Mucosa of stomach (tissue), 1 donor: ENCODE results near the gene KCNJ12.
"Not testable (repeated sequence)": the region's sequence is repeated elsewhere in the genome, so short reads cannot be mapped to it uniquely, and the experiment has no call there.

Source experiments
- H3K27me3 ChIP-seq: one replicate; pipeline ENCODE4 v1.7.0; 2013; ENCODE audit warnings: mild to moderate bottlenecking, low read length; ENCODE audit not compliant: control insufficient read depth, insufficient read depth
- H3K36me3 ChIP-seq: one replicate; pipeline ENCODE4 v1.7.0; 2013; ENCODE audit warnings: low read length; ENCODE audit not compliant: control insufficient read depth, insufficient read depth
- H3K4me1 ChIP-seq: one replicate; pipeline ENCODE4 v1.7.0; 2013; ENCODE audit warnings: mild to moderate bottlenecking, low read length; ENCODE audit not compliant: control insufficient read depth, insufficient read depth
- H3K4me3 ChIP-seq: one replicate; pipeline ENCODE4 v1.7.0; 2013; ENCODE audit warnings: low read length
- H3K9ac ChIP-seq: one replicate; pipeline ENCODE4 v1.7.0; 2013; ENCODE audit warnings: mild to moderate bottlenecking, low read length, moderate library complexity
- H3K9me3 ChIP-seq: one replicate; pipeline ENCODE4 v1.7.0; 2013; ENCODE audit warnings: mild to moderate bottlenecking, low read length, moderate library complexity; ENCODE audit not compliant: control insufficient read depth
- donor health status: Pancreatic carcinoma.

The KCNJ12 gene

GRCh38 chr17:21399474-21400186, 23.5 kb downstream of the KCNJ12 start:
- H3K36me3 ChIP-seq: no peaks in the 10 kb centered on the region
- H3K9ac ChIP-seq: no peak overlapping the region
- H3K9me3 ChIP-seq: no peaks in the 10 kb centered on the region
- H3K27me3 ChIP-seq: no peaks in the 10 kb centered on the region
- no peaks in the 10 kb centered on the region for H3K4me1 ChIP-seq
- no peak overlapping the region for H3K4me3 ChIP-seq

- H3K9ac ChIP-seq, H3K4me3 ChIP-seq: not testable (repeated sequence)
Observed at GRCh38 chr17:21400187-21400569, 24.0 kb downstream of the KCNJ12 start.

GRCh38 chr17:21400816-21401593, 24.8 kb downstream of the KCNJ12 start:
- Histone ChIP-seq H3K9me3 (no peaks in the 10 kb centered on the region), H3K4me3 (no peak overlapping the region), H3K4me1 (no peaks in the 10 kb centered on the region), H3K9ac (no peak overlapping the region), H3K27me3 (no peaks in the 10 kb centered on the region), H3K36me3 (no peaks in the 10 kb centered on the region)

More at GRCh38 chr17:21400187-21400569, 24.0 kb downstream of the KCNJ12 start:
- not testable (repeated sequence) for H3K36me3 ChIP-seq, H3K4me1 ChIP-seq, H3K27me3 ChIP-seq, H3K9me3 ChIP-seq

GRCh38 chr17:21402166-21402571, 26.0 kb downstream of the KCNJ12 start:
- H3K4me1 ChIP-seq, H3K27me3 ChIP-seq, H3K36me3 ChIP-seq, H3K9me3 ChIP-seq, H3K9ac ChIP-seq, H3K4me3 ChIP-seq: not testable (repeated sequence)

- H3K9ac ChIP-seq, H3K4me1 ChIP-seq, H3K9me3 ChIP-seq, H3K27me3 ChIP-seq, H3K36me3 ChIP-seq, H3K4me3 ChIP-seq: not testable (repeated sequence)
Observed at GRCh38 chr17:21402926-21403325, 26.8 kb downstream of the KCNJ12 start.

GRCh38 chr17:21404106-21404505, 27.9 kb downstream of the KCNJ12 start:
- not testable (repeated sequence) for H3K9me3 ChIP-seq, H3K27me3 ChIP-seq, H3K9ac ChIP-seq, H3K4me3 ChIP-seq, H3K4me1 ChIP-seq, H3K36me3 ChIP-seq

GRCh38 chr17:21404539-21404938, 28.4 kb downstream of the KCNJ12 start:
- H3K4me1 ChIP-seq, H3K4me3 ChIP-seq, H3K9me3 ChIP-seq, H3K36me3 ChIP-seq, H3K27me3 ChIP-seq, H3K9ac ChIP-seq: not testable (repeated sequence)

- H3K4me1 ChIP-seq, H3K9ac ChIP-seq, H3K9me3 ChIP-seq, H3K27me3 ChIP-seq, H3K4me3 ChIP-seq, H3K36me3 ChIP-seq: not testable (repeated sequence)
Observed at GRCh38 chr17:21404956-21405731, 29.0 kb downstream of the KCNJ12 start.

GRCh38 chr17:21405904-21406400, 29.8 kb downstream of the KCNJ12 start:
- not testable (repeated sequence) for H3K9me3 ChIP-seq, H3K4me1 ChIP-seq, H3K36me3 ChIP-seq, H3K27me3 ChIP-seq, H3K9ac ChIP-seq, H3K4me3 ChIP-seq

GRCh38 chr17:21406616-21407404, 30.7 kb downstream of the KCNJ12 start:
- H3K4me3 ChIP-seq, H3K27me3 ChIP-seq, H3K9ac ChIP-seq, H3K4me1 ChIP-seq, H3K9me3 ChIP-seq, H3K36me3 ChIP-seq: not testable (repeated sequence)

- H3K27me3 ChIP-seq, H3K9ac ChIP-seq, H3K4me1 ChIP-seq, H3K9me3 ChIP-seq, H3K4me3 ChIP-seq, H3K36me3 ChIP-seq: not testable (repeated sequence)
Observed at GRCh38 chr17:21407752-21408151, 31.6 kb downstream of the KCNJ12 start.
